Activated CD4-positive, alpha-beta T cell treated with anti-CD3 and anti-CD28 coated beads, Interleukin-10, Interleukin-2, amounts not matched to agents 100 ng/mL and 50 ng/mL, durations not matched to agents 16 hours and 8 hours (primary cell): ENCODE data around the gene SMARCC2.

ENCODE experiments used
- DNase-seq: peaks from one replicate; pipeline ENCODE4 v3.0.0-alpha.2; 2020

The SMARCC2 gene

GRCh38 chr12:56118688-56119357 lies 70.5 kb downstream of the SMARCC2 start:
- no peak for DNase-seq

GRCh38 chr12:56117778-56118687 lies 71.2 kb downstream of the SMARCC2 start, which contains the start of gene ZC3H10:
ZC3H10 (plus strand) TSS chr12:56118266; CDS start chr12:56120563, 2,297 bp downstream.
- DNase-seq: peak; percentile 100

- peak; percentile 28 for DNase-seq
Measured at GRCh38 chr12:56117082-56117706, 72.1 kb downstream of the SMARCC2 start.

- DNase-seq: peak; percentile 95
Measured at GRCh38 chr12:56116267-56117081, 72.8 kb downstream of the SMARCC2 start, which contains the start of gene RPL41. RPL41 (plus strand) TSS chr12:56116633.

GRCh38 chr12:56115329-56115728 lies 74.0 kb downstream of the SMARCC2 start:
- DNase-seq: no peak

GRCh38 chr12:56114084-56114483 lies 75.2 kb downstream of the SMARCC2 start:
- no peak for DNase-seq
